Neural cell (in vitro differentiated cells): ENCODE results near the gene SHROOM2. TPM values are rescaled to one million over a fixed set of nuclear protein-coding genes. Genes with fewer than 3 reads are reported as not detected.

Experiments
- H2AFZ ChIP-seq: fragments of 200-600, 300-800 bp; sonication (generic), shearing (Covaris generic); 2 replicates; pipeline ENCODE4 v1.6.0; 2014; ENCODE audit warnings: low read depth, mild to moderate bottlenecking, antibody characterized with exemption, low read length, moderate library complexity
- H3F3A ChIP-seq: fragments of 200-600 bp; shearing (Covaris generic); 2 replicates; pipeline ENCODE4 v1.6.1; 2016; ENCODE audit warnings: mild to moderate bottlenecking, moderate library complexity, mixed read lengths, antibody characterized with exemption, low read length; ENCODE audit not compliant: insufficient read depth, poor library complexity, severe bottlenecking
- H3K27ac ChIP-seq: fragments of 200-600, 300-800 bp; sonication (generic), shearing (Covaris generic); 2 replicates; pipeline ENCODE4 v1.5.1; 2014; ENCODE audit warnings: mild to moderate bottlenecking, low read length, moderate library complexity
- H3K27me3 ChIP-seq: fragments of 300-800, 200-600 bp; sonication (generic), shearing (Covaris generic); 2 replicates; pipeline ENCODE4 v1.6.0; 2014; ENCODE audit warnings: mild to moderate bottlenecking, low read depth, low read length, moderate library complexity; ENCODE audit not compliant: insufficient read depth
- H3K36me3 ChIP-seq: fragments of 300-800, 200-600 bp; sonication (generic), shearing (Covaris generic); 2 replicates; pipeline ENCODE4 v1.5.1; 2014; ENCODE audit warnings: mild to moderate bottlenecking, antibody characterized with exemption, low read length, moderate library complexity; ENCODE audit not compliant: insufficient read depth
- H3K4me2 ChIP-seq: fragments of 300-800, 200-600 bp; sonication (generic), shearing (Covaris generic); 2 replicates; pipeline ENCODE4 v1.6.0; 2014; ENCODE audit warnings: mild to moderate bottlenecking, low read length
- H3K4me3 ChIP-seq: fragments of 300-800, 200-600 bp; sonication (generic), shearing (Covaris generic); 2 replicates; pipeline ENCODE4 v1.5.1; 2014; ENCODE audit warnings: mild to moderate bottlenecking, low read length, moderate library complexity
- H3K79me2 ChIP-seq: fragments of 200-600 bp; shearing (Covaris generic); replicated peaks from 2 replicates; pipeline ENCODE4 v1.6.0; 2014; ENCODE audit warnings: mild to moderate bottlenecking, low read length, moderate library complexity; ENCODE audit not compliant: insufficient read depth
- H3K9ac ChIP-seq: fragments of 300-800, 200-600 bp; sonication (generic), shearing (Covaris generic); 2 replicates; pipeline ENCODE4 v1.6.1; 2016; ENCODE audit warnings: mild to moderate bottlenecking, low read length, mixed read lengths
- H3K9me2 ChIP-seq: fragments of 200-600 bp; shearing (Covaris generic); 2 replicates; pipeline ENCODE4 v1.6.1; 2016; ENCODE audit warnings: mild to moderate bottlenecking, low read length, mixed read lengths; ENCODE audit not compliant: insufficient read depth
- H3K9me3 ChIP-seq: fragments of 200-600, 300-800 bp; sonication (generic), shearing (Covaris generic); 2 replicates; pipeline ENCODE4 v1.6.1; 2016; ENCODE audit warnings: mild to moderate bottlenecking, mixed run types, low read length, moderate library complexity, mixed read lengths
- H4K20me1 ChIP-seq: fragments of 200-600 bp; shearing (Covaris generic); 2 replicates; pipeline ENCODE4 v1.6.1; 2016; ENCODE audit warnings: mild to moderate bottlenecking, mixed run types; ENCODE audit not compliant: insufficient read depth
- EP300 ChIP-seq: fragments of 450-650 bp; conservative IDR thresholded peaks from 2 replicates; pipeline ENCODE4 v1.6.1; 2014; ENCODE audit warnings: antibody characterized with exemption, mild to moderate bottlenecking, moderate library complexity; ENCODE audit not compliant: poor library complexity, severe bottlenecking
- EZH2 ChIP-seq: fragments of 200-600, 300-800 bp; shearing (Covaris generic), sonication (generic); IDR thresholded peaks from 2 replicates; pipeline ENCODE4 v1.6.1; 2014; ENCODE audit warnings: antibody characterized with exemption, low read length, borderline replicate concordance, mild to moderate bottlenecking; ENCODE audit not compliant: insufficient read depth, poor library complexity, severe bottlenecking
- MXI1 ChIP-seq: fragments of 450-650 bp; conservative IDR thresholded peaks from 2 replicates; pipeline ENCODE4 v1.6.1; 2014; ENCODE audit warnings: antibody characterized with exemption, mild to moderate bottlenecking; ENCODE audit not compliant: poor library complexity, severe bottlenecking
- POLR2AphosphoS5 ChIP-seq: IDR thresholded peaks from 2 replicates; pipeline ENCODE4 v1.6.1; 2012
- RAD21 ChIP-seq: fragments of 450-650 bp; conservative IDR thresholded peaks from 2 replicates; pipeline ENCODE4 v1.6.1; 2014; ENCODE audit warnings: antibody characterized with exemption, mild to moderate bottlenecking, moderate library complexity
- REST ChIP-seq: IDR thresholded peaks from 2 replicates; pipeline ENCODE4 v1.6.1; 2012; ENCODE audit warnings: borderline replicate concordance
- SMC3 ChIP-seq: fragments of 450-650 bp; conservative IDR thresholded peaks from 2 replicates; pipeline ENCODE4 v1.6.1; 2014; ENCODE audit warnings: antibody characterized with exemption, mild to moderate bottlenecking, moderate library complexity; ENCODE audit not compliant: poor library complexity
- TAF1 ChIP-seq: IDR thresholded peaks from 2 replicates; pipeline ENCODE4 v1.6.1; 2012; ENCODE audit warnings: low read depth
- polyA plus RNA-seq: library from polyadenylated mRNA; depleted of rRNA; stranded (reverse); fragments of >200 nt; gene quantifications from 2 replicates; pipeline ENCODE4 v1.2.3, GENCODE V29; 2014
- small RNA-seq, 3 experiments: library from RNA; depleted of rRNA; stranded (forward); fragments of <200 nt; gene quantifications; one replicate each; pipeline ENCODE3, GENCODE V24; 2012
- TF ChIP-seq, protein P1 (sequence below): fragments of 450-650 bp; IDR thresholded peaks from 2 replicates; pipeline ENCODE4 v1.5.1; 2014; ENCODE audit warnings: antibody characterized with exemption, mild to moderate bottlenecking, moderate library complexity; ENCODE audit not compliant: poor library complexity, severe bottlenecking

Gene SHROOM2
- polyA plus RNA-seq, 1 donor from 2014 or later = 9.2 TPM

- no peaks in the 10 kb centered on the region for H3K9me2 ChIP-seq
- TF ChIP-seq MXI1 (no peak), REST (no peak), TAF1 (no peak), RAD21 (no peak), EZH2 (no peak), POLR2AphosphoS5 (no peak), EP300 (no peak)
- H3K79me2 ChIP-seq = no peaks in the 10 kb centered on the region
- no peak overlapping the region for H3K4me2 ChIP-seq
- no peak overlapping the region for H3K4me3 ChIP-seq
- no peaks in the 10 kb centered on the region for H3K9me3 ChIP-seq
- no peak overlapping the region for H3K27ac ChIP-seq
- H3K36me3 ChIP-seq = no peaks in the 10 kb centered on the region
- H4K20me1 ChIP-seq = no peaks in the 10 kb centered on the region
- H3K9ac ChIP-seq = no peak overlapping the region
- no peak overlapping the region for H2AFZ ChIP-seq
- H3K27me3 ChIP-seq = no peaks in the 10 kb centered on the region
- no peaks in the 10 kb centered on the region for H3F3A ChIP-seq
These were observed 210.8 kb downstream of the SHROOM2 start for GRCh38 chrX:9997041-9997440.

DNA sequence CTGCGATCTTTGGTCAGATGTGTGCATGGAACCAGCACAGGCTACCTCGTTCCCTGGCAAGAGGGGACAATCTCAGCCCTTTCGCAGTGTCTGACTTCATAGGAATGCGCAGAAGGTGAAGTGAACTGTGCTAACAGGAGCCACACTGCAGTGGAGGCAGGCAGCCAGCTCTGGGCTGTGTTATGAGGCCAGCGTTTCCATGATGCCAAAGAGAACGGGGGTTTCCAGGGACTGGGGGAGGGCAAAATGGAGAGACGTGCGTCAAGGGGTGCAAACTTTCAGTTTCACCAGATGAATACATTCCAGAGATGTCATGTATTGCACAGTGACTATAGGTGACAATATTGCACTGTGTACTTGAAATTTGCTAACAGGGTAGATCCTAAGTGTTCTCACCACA, 211.3 kb downstream of the SHROOM2 start:
- Histone ChIP-seq H3K4me3 (no peak overlapping the region), H3K27ac (no peak overlapping the region), H3K9me3 (no peaks in the 10 kb centered on the region), H3F3A (no peaks in the 10 kb centered on the region), H3K4me2 (no peak overlapping the region), H3K9ac (no peak overlapping the region), H2AFZ (no peak overlapping the region), H3K36me3 (no peaks in the 10 kb centered on the region), H3K9me2 (no peaks in the 10 kb centered on the region), H3K79me2 (no peaks in the 10 kb centered on the region), H3K27me3 (no peaks in the 10 kb centered on the region), H4K20me1 (no peaks in the 10 kb centered on the region)
- TF ChIP-seq TAF1 (no peak), POLR2AphosphoS5 (no peak), REST (no peak), EP300 (no peak), SMC3 (no peak)
- TF ChIP-seq, protein P1, sequence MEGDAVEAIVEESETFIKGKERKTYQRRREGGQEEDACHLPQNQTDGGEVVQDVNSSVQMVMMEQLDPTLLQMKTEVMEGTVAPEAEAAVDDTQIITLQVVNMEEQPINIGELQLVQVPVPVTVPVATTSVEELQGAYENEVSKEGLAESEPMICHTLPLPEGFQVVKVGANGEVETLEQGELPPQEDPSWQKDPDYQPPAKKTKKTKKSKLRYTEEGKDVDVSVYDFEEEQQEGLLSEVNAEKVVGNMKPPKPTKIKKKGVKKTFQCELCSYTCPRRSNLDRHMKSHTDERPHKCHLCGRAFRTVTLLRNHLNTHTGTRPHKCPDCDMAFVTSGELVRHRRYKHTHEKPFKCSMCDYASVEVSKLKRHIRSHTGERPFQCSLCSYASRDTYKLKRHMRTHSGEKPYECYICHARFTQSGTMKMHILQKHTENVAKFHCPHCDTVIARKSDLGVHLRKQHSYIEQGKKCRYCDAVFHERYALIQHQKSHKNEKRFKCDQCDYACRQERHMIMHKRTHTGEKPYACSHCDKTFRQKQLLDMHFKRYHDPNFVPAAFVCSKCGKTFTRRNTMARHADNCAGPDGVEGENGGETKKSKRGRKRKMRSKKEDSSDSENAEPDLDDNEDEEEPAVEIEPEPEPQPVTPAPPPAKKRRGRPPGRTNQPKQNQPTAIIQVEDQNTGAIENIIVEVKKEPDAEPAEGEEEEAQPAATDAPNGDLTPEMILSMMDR = no peak

Small RNAs within 50 kb of the gene (small RNA-seq; reads per million reads assigned to genes)
- 0 to 1.2 (median 0) reads per million in 3 experiments for gene RF00019

Other genes with a start within 250 kb of the SHROOM2 start
- gene GPR143, start 20.6 kb upstream of the SHROOM2 start, polyA plus RNA-seq = 5.5 and 7.1 TPM in 2 replicates
- not detected in 2 replicates for gene CLDN34, start 180.9 kb downstream of the SHROOM2 start, polyA plus RNA-seq